KOPT-K1 (cell line): ENCODE measurements around the gene DHRS12.

Experiments used
- H3K27ac ChIP-seq: fragments of 200-600 bp; sonication (generic); 2 replicates; pipeline ENCODE4 v1.5.1; 2016; ENCODE audit warnings: antibody characterized with exemption, mild to moderate bottlenecking, low read depth, low read length; ENCODE audit not compliant: poor library complexity, severe bottlenecking
- H3K36me3 ChIP-seq: fragments of 200-600 bp; sonication (generic); 2 replicates; pipeline ENCODE4 v1.5.1; 2017; ENCODE audit warnings: antibody characterized with exemption, mild to moderate bottlenecking, low read length, moderate library complexity; ENCODE audit not compliant: insufficient read depth
- H3K9me3 ChIP-seq: fragments of 200-600 bp; sonication (generic); 2 replicates; pipeline ENCODE4 v1.5.1; 2017; ENCODE audit warnings: antibody characterized with exemption, low read length, mild to moderate bottlenecking; ENCODE audit not compliant: insufficient read depth, poor library complexity, severe bottlenecking

Gene DHRS12

GRCh38 chr13:51727634-51728274, 76.2 kb downstream of the DHRS12 start:
- H3K27ac ChIP-seq, result no peak overlapping the region

GRCh38 chr13:51726446-51727193, 77.3 kb downstream of the DHRS12 start:
- Histone ChIP-seq H3K9me3 (no peaks in the 10 kb centered on the region), H3K36me3 (peaks cover 10% of the 10 kb centered on the region), H3K27ac (no peak overlapping the region)

More at GRCh38 chr13:51727634-51728274, 76.2 kb downstream of the DHRS12 start:
- H3K36me3 ChIP-seq, result peaks cover 10% of the 10 kb centered on the region
- H3K9me3 ChIP-seq, result no peaks in the 10 kb centered on the region

GRCh38 chr13:51724721-51725120, 79.2 kb downstream of the DHRS12 start:
- no peak overlapping the region for H3K27ac ChIP-seq
- H3K36me3 ChIP-seq, result peaks cover 10% of the 10 kb centered on the region; the same call in 1 of the 2 replicates
- H3K9me3 ChIP-seq, result no peaks in the 10 kb centered on the region

GRCh38 chr13:51723529-51723928, 80.4 kb downstream of the DHRS12 start:
- H3K9me3 ChIP-seq, result no peaks in the 10 kb centered on the region
- H3K27ac ChIP-seq, result no peak overlapping the region
- H3K36me3 ChIP-seq, result peaks cover 10% of the 10 kb centered on the region; the same call in 1 of the 2 replicates

- Histone ChIP-seq H3K9me3 (no peaks in the 10 kb centered on the region), H3K27ac (no peak overlapping the region), H3K36me3 (no peaks in the 10 kb centered on the region)
Measured at GRCh38 chr13:51721496-51721895, 82.5 kb downstream of the DHRS12 start.

- H3K9me3 ChIP-seq, result no peaks in the 10 kb centered on the region
- H3K27ac ChIP-seq, result no peak overlapping the region
- no peaks in the 10 kb centered on the region for H3K36me3 ChIP-seq
Measured at GRCh38 chr13:51719394-51719793, 84.6 kb downstream of the DHRS12 start.
